ENCODE data around the gene NKAP. TPM values are rescaled to one million over a fixed set of nuclear protein-coding genes. Genes with fewer than 3 reads are reported as not detected.

The NKAP gene
- total and polyA plus RNA-seq, 2 of the 13 experiments (the other 11 are each of a cell fraction or from before 2014, with no cell fraction given), result 3.6 to 6.1 TPM

DNA sequence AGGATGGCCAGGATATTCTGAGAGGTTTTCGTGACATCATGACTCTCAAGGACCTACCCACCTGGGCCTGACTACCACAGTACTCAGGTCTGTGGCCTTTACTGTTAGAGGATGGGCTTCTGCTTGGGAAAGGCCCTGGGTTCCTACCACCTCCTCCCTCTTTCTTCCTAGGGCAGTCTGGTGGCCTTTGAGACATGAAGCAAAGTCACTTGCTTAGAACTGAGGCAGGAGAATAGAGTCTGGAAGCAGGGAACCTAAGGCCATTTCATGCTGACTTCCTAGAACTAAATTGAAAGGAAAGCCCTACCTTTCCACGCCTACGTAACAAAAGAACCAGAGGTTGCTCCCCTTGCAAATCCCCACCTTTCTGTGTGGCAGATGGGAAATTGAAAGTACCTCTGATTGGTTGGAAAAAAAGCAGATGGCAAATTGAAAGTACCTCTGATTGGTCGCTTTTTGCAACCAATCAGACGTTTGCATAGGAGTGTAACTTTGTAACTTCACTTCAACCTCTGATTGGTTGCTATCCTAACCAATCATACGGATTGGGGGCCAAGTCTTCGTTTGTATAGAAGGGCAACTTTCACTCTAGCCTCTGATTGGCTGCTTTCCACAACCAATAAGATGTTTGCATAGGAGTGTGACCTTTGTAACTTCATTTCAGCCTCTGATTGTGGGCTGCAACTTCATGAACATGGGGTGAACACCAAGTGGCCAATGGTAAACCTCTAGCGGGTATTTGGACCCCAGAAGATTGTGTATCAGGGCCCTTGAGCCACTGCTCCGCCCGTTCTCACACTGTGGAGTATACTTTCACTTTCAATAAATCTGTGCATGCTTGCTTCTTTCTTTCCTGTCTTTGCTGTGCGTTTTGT is 57.8 kb downstream of the NKAP start (continued):
- TF ChIP-seq, protein P1, sequence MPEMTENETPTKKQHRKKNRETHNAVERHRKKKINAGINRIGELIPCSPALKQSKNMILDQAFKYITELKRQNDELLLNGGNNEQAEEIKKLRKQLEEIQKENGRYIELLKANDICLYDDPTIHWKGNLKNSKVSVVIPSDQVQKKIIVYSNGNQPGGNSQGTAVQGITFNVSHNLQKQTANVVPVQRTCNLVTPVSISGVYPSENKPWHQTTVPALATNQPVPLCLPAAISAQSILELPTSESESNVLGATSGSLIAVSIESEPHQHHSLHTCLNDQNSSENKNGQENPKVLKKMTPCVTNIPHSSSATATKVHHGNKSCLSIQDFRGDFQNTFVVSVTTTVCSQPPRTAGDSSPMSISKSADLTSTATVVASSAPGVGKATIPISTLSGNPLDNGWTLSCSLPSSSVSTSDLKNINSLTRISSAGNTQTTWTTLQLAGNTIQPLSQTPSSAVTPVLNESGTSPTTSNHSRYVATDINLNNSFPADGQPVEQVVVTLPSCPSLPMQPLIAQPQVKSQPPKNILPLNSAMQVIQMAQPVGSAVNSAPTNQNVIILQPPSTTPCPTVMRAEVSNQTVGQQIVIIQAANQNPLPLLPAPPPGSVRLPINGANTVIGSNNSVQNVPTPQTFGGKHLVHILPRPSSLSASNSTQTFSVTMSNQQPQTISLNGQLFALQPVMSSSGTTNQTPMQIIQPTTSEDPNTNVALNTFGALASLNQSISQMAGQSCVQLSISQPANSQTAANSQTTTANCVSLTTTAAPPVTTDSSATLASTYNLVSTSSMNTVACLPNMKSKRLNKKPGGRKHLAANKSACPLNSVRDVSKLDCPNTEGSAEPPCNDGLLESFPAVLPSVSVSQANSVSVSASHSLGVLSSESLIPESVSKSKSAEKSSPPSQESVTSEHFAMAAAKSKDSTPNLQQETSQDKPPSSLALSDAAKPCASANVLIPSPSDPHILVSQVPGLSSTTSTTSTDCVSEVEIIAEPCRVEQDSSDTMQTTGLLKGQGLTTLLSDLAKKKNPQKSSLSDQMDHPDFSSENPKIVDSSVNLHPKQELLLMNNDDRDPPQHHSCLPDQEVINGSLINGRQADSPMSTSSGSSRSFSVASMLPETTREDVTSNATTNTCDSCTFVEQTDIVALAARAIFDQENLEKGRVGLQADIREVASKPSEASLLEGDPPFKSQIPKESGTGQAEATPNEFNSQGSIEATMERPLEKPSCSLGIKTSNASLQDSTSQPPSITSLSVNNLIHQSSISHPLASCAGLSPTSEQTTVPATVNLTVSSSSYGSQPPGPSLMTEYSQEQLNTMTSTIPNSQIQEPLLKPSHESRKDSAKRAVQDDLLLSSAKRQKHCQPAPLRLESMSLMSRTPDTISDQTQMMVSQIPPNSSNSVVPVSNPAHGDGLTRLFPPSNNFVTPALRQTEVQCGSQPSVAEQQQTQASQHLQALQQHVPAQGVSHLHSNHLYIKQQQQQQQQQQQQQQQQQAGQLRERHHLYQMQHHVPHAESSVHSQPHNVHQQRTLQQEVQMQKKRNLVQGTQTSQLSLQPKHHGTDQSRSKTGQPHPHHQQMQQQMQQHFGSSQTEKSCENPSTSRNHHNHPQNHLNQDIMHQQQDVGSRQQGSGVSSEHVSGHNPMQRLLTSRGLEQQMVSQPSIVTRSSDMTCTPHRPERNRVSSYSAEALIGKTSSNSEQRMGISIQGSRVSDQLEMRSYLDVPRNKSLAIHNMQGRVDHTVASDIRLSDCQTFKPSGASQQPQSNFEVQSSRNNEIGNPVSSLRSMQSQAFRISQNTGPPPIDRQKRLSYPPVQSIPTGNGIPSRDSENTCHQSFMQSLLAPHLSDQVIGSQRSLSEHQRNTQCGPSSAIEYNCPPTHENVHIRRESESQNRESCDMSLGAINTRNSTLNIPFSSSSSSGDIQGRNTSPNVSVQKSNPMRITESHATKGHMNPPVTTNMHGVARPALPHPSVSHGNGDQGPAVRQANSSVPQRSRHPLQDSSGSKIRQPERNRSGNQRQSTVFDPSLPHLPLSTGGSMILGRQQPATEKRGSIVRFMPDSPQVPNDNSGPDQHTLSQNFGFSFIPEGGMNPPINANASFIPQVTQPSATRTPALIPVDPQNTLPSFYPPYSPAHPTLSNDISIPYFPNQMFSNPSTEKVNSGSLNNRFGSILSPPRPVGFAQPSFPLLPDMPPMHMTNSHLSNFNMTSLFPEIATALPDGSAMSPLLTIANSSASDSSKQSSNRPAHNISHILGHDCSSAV (CRISPR knock-in tag; IDR thresholded peaks at IDR 0.05; ENCODE audit: borderline replicate concordance), result no peak
- peak; percentile 31; the same call in 1 of the 2 replicates for TF ChIP-seq POGZ (CRISPR knock-in tag; IDR thresholded peaks at IDR 0.05)
- TF ChIP-seq ZNF280D (CRISPR knock-in tag; IDR thresholded peaks at IDR 0.05), result no peak
- TF ChIP-seq ATF2 (CRISPR knock-in tag; IDR thresholded peaks at IDR 0.05), result 0 out of 2 replicates have a peak, but pooled peaks have one; percentile 9
- peak; percentile 28; the same call in 1 of the 2 replicates for TF ChIP-seq ZGPAT (CRISPR knock-in tag; IDR thresholded peaks at IDR 0.05)
- no peak for TF ChIP-seq ZFAT (CRISPR knock-in tag; conservative IDR thresholded peaks at IDR 0.05)
- no peak for TF ChIP-seq ZBTB37 (CRISPR knock-in tag; IDR thresholded peaks at IDR 0.05)
- peak; percentile 38 for TF ChIP-seq YEATS4 (CRISPR knock-in tag; IDR thresholded peaks at IDR 0.05; ENCODE audit: borderline replicate concordance)

Measured in HepG2 (cell line).